HEK293 (cell line): ENCODE results near the gene C20orf96.
A peak's percentile ranks its signal among the peaks of the same experiment; 100 is the strongest.

Experiments used
- CTCF ChIA-PET: fragments of 350-600 bp; formaldehyde crosslinking; extraction: SDS; loops from one replicate; lab custom pipeline; 2021; ENCODE audit warnings: antibody characterized with exemption; lab: Yijun Ruan, JAX
- POLR2A ChIA-PET: fragments of 300-600 bp; formaldehyde crosslinking; extraction: SDS; loops from one replicate; lab custom pipeline; 2020; ENCODE audit warnings: antibody characterized with exemption, inconsistent platforms; lab: Yijun Ruan, JAX
- H3K27ac ChIP-seq: fragments of 200-500 bp; sonication (Bioruptor generic); 2 replicates; pipeline ENCODE4 v1.5.1; 2014; ENCODE audit warnings: low read depth, low read length, control low read depth, inconsistent platforms; ENCODE audit errors: extremely low read depth
- H3K36me3 ChIP-seq, 2 experiments: fragments of 200-500 bp in 1 of 2; sonication (Bioruptor generic) in 1 of 2; 1 replicate in 1 of 2; 2 replicates in 1 of 2; pipeline ENCODE4 v1.5.1; 2014 to 2017; ENCODE audit warnings: inconsistent platforms in 2 of 2, low read length in 2 of 2; ENCODE audit not compliant: control insufficient read depth in 2 of 2, insufficient read depth in 1 of 2
- H3K4me1 ChIP-seq: fragments of 200-500 bp; sonication (Bioruptor generic); 2 replicates; pipeline ENCODE4 v1.5.1; 2014; ENCODE audit warnings: mild to moderate bottlenecking, low read length, inconsistent platforms; ENCODE audit not compliant: control insufficient read depth, insufficient read depth
- H3K4me3 ChIP-seq: 2 replicates; pipeline ENCODE4 v1.5.1; 2011; ENCODE audit warnings: low read depth, mild to moderate bottlenecking, control low read depth, low read length, moderate library complexity
- H3K9me3 ChIP-seq: fragments of 200-500 bp; sonication (Bioruptor generic); 2 replicates; pipeline ENCODE4 v1.5.1; 2014; ENCODE audit warnings: low read depth, low read length, inconsistent platforms; ENCODE audit not compliant: control insufficient read depth, insufficient read depth
- BCL11B ChIP-seq: fragments of 450-650 bp; formaldehyde crosslinking; IDR thresholded peaks from 2 replicates; pipeline ENCODE4 v1.5.1; 2016; ENCODE audit warnings: low read depth, missing biosample characterization, missing genetic modification characterization
- FEZF1 ChIP-seq: fragments of 450-650 bp; formaldehyde crosslinking; IDR thresholded peaks from 2 replicates; pipeline ENCODE4 v1.5.1; 2016; ENCODE audit warnings: missing biosample characterization, missing genetic modification characterization
- GLIS2 ChIP-seq: fragments of 450-650 bp; formaldehyde crosslinking; IDR thresholded peaks from 2 replicates; pipeline ENCODE4 v1.5.1; 2016; ENCODE audit warnings: missing biosample characterization, missing genetic modification characterization
- MZF1 ChIP-seq: fragments of 450-650 bp; formaldehyde crosslinking; IDR thresholded peaks from 2 replicates; pipeline ENCODE4 v1.5.1; 2017; ENCODE audit warnings: missing biosample characterization, missing genetic modification characterization, borderline replicate concordance
- ZBTB17 ChIP-seq: fragments of 450-650 bp; formaldehyde crosslinking; IDR thresholded peaks from 2 replicates; pipeline ENCODE4 v1.5.1; 2016; ENCODE audit warnings: missing biosample characterization, missing genetic modification characterization
- ZBTB20 ChIP-seq: fragments of 450-650 bp; formaldehyde crosslinking; IDR thresholded peaks from 2 replicates; pipeline ENCODE4 v1.5.1; 2016; ENCODE audit warnings: missing biosample characterization, missing genetic modification characterization
- ZNF133 ChIP-seq: fragments of 450-650 bp; formaldehyde crosslinking; IDR thresholded peaks from 2 replicates; pipeline ENCODE4 v1.5.1; 2016; ENCODE audit warnings: missing biosample characterization, missing genetic modification characterization
- ZNF16 ChIP-seq: fragments of 450-650 bp; formaldehyde crosslinking; IDR thresholded peaks from 2 replicates; pipeline ENCODE4 v1.5.1; 2016; ENCODE audit warnings: low read depth, missing biosample characterization, missing genetic modification characterization
- ZNF19 ChIP-seq: fragments of 450-650 bp; formaldehyde crosslinking; IDR thresholded peaks from 2 replicates; pipeline ENCODE4; 2016; ENCODE audit warnings: missing biosample characterization, missing genetic modification characterization, low read depth
- ZNF239 ChIP-seq: fragments of 450-650 bp; formaldehyde crosslinking; IDR thresholded peaks from 2 replicates; pipeline ENCODE4 v1.5.1; 2016; ENCODE audit warnings: missing biosample characterization, missing genetic modification characterization
- ZNF335 ChIP-seq: fragments of 450-650 bp; formaldehyde crosslinking; conservative IDR thresholded peaks from 2 replicates; pipeline ENCODE4 v1.5.1; 2016; ENCODE audit warnings: missing biosample characterization, missing genetic modification characterization
- ZNF37A ChIP-seq: fragments of 450-650 bp; IDR thresholded peaks from 2 replicates; pipeline ENCODE4 v1.5.1; 2018; ENCODE audit warnings: missing biosample characterization, missing genetic modification characterization
- ZNF391 ChIP-seq: fragments of 450-650 bp; formaldehyde crosslinking; IDR thresholded peaks from 2 replicates; pipeline ENCODE4 v1.5.1; 2016; ENCODE audit warnings: low read depth, missing biosample characterization, missing genetic modification characterization, borderline replicate concordance
- ZNF426 ChIP-seq: fragments of 450-650 bp; formaldehyde crosslinking; IDR thresholded peaks from 2 replicates; pipeline ENCODE4 v1.5.1; 2017; ENCODE audit warnings: missing biosample characterization, missing genetic modification characterization, mild to moderate bottlenecking, inconsistent platforms, moderate library complexity
- ZNF600 ChIP-seq: fragments of 450-650 bp; formaldehyde crosslinking; IDR thresholded peaks from 2 replicates; pipeline ENCODE4 v1.5.1; 2016; ENCODE audit warnings: missing biosample characterization, missing genetic modification characterization
- ZNF776 ChIP-seq: fragments of 450-650 bp; formaldehyde crosslinking; IDR thresholded peaks from 2 replicates; pipeline ENCODE4 v1.5.0; 2017; ENCODE audit warnings: missing biosample characterization, missing genetic modification characterization, borderline replicate concordance
- ZNF792 ChIP-seq: fragments of 450-650 bp; formaldehyde crosslinking; IDR thresholded peaks from 2 replicates; pipeline ENCODE4 v1.5.1; 2016; ENCODE audit warnings: missing biosample characterization, missing genetic modification characterization
- ZSCAN23 ChIP-seq: fragments of 450-650 bp; formaldehyde crosslinking; IDR thresholded peaks from 2 replicates; pipeline ENCODE4 v1.5.1; 2016; ENCODE audit warnings: missing biosample characterization, missing genetic modification characterization
- TF ChIP-seq, protein P1 (sequence below): fragments of 450-650 bp; formaldehyde crosslinking; IDR thresholded peaks from 2 replicates; pipeline ENCODE4 v1.5.1; 2017; ENCODE audit warnings: missing biosample characterization, missing genetic modification characterization
- TF ChIP-seq, protein P2 (sequence below): fragments of 450-650 bp; formaldehyde crosslinking; optimal IDR thresholded peaks from 2 replicates; pipeline ENCODE3; 2016; ENCODE audit warnings: missing biosample characterization, mild to moderate bottlenecking, missing genetic modification characterization
- TF ChIP-seq, protein P3 (sequence below): fragments of 450-650 bp; formaldehyde crosslinking; IDR thresholded peaks from 2 replicates; pipeline ENCODE4 v1.5.1; 2017; ENCODE audit warnings: missing biosample characterization, missing genetic modification characterization
- TF ChIP-seq, protein P4 (sequence below): fragments of 450-650 bp; formaldehyde crosslinking; IDR thresholded peaks from 2 replicates; pipeline ENCODE4 v1.5.1; 2016; ENCODE audit warnings: missing biosample characterization, missing genetic modification characterization
- TF ChIP-seq, protein P5 (sequence below): fragments of 450-650 bp; formaldehyde crosslinking; IDR thresholded peaks from 2 replicates; pipeline ENCODE4 v1.5.1; 2016; ENCODE audit warnings: missing biosample characterization, missing genetic modification characterization, borderline replicate concordance

C20orf96 gene

DNA sequence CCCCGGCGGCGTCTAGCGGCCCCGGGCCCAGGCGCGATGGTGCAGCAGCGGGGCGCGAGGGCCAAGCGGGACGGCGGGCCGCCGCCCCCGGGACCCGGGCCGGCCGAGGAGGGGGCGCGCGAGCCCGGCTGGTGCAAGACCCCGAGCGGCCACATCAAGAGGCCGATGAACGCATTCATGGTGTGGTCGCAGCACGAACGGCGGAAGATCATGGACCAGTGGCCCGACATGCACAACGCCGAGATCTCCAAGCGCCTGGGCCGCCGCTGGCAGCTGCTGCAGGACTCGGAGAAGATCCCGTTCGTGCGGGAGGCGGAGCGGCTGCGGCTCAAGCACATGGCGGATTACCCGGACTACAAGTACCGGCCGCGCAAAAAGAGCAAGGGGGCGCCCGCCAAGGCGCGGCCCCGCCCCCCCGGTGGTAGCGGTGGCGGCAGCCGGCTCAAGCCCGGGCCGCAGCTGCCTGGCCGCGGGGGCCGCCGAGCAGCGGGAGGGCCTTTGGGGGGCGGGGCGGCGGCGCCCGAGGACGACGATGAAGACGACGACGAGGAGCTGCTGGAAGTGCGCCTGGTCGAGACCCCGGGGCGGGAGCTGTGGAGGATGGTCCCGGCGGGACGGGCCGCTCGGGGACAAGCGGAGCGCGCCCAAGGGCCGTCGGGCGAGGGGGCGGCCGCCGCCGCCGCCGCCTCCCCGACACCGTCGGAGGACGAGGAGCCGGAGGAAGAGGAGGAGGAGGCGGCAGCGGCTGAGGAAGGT lies 35.5 kb upstream of the C20orf96 start (continued):
- TF ChIP-seq ZBTB20 (peak; percentile 28; the same call in 1 of the 2 replicates), ZNF19 (tag by site-specific recombination) (no peak), ZNF239 (tag by site-specific recombination) (0 out of 2 replicates have a peak, but pooled peaks have one; percentile 30), ZNF792 (tag by site-specific recombination) (no peak), GLIS2 (tag by site-specific recombination) (peak; percentile 34), MZF1 (tag by site-specific recombination) (no peak)
- TF ChIP-seq, protein P1, sequence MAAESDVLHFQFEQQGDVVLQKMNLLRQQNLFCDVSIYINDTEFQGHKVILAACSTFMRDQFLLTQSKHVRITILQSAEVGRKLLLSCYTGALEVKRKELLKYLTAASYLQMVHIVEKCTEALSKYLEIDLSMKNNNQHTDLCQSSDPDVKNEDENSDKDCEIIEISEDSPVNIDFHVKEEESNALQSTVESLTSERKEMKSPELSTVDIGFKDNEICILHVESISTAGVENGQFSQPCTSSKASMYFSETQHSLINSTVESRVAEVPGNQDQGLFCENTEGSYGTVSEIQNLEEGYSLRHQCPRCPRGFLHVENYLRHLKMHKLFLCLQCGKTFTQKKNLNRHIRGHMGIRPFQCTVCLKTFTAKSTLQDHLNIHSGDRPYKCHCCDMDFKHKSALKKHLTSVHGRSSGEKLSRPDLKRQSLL: 0 out of 2 replicates have a peak, but pooled peaks have one; percentile 21
- TF ChIP-seq, protein P2, sequence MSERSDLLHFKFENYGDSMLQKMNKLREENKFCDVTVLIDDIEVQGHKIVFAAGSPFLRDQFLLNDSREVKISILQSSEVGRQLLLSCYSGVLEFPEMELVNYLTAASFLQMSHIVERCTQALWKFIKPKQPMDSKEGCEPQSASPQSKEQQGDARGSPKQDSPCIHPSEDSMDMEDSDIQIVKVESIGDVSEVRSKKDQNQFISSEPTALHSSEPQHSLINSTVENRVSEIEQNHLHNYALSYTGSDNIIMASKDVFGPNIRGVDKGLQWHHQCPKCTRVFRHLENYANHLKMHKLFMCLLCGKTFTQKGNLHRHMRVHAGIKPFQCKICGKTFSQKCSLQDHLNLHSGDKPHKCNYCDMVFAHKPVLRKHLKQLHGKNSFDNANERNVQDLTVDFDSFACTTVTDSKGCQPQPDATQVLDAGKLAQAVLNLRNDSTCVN: peak; percentile 71

DNA sequence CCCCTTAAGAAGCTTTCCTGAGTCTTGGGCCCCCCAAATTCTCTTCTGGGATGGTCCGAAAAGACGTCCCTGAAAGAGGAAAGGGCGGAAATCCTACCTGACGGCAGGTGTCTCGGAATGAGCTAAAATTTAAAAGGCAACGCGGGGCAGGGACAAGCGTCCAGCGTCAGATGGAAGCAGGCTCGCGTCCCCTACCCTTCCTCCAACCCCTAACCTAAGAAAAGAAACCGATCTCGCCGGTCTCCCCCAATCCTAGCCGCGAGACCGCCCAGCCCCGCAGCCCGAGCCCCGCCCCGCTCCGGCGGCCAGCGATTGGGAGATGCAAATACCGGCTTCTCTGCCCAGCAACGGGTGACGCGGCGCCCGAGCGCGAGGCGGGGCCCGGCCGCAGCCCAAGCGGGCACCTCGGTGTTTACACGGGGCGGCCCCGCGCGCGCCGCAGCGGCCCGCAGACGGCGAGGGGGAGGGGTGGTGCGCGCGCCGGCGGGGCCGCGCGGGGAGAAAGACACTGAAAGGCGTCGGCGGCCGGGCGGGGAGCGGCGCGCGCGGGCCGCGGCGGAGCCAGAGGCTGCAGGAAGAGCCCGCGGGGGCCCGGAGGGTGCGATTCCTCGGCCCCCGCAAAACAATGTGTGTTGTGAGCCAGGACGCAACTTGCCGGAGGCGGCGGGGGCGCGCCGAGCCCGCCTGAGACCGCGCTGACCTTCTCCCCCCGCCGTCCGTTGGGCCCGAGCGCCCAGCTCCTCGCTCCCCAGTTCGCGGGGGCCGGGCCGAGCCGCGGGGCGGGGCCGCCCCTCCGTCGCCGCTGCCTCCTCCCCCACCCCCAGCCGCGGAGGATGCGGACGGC lies 34.7 kb upstream of the C20orf96 start, which contains the start of gene SOX12:
Gene SOX12 (plus strand): TSS at position 508 of the 844 bp plus-strand sequence. CDS start 373 bp downstream, outside the sequence.
- peak within 1 kb of the TSS; percentile 99 for H3K27ac ChIP-seq
- peak within 1 kb of the TSS; percentile 43 for H3K4me3 ChIP-seq
- H3K9me3 ChIP-seq: no peaks in the 10 kb centered on the region; the same call in 1 of the 2 replicates
- CTCF ChIA-PET: interaction anchor here (0.9 to 1.4 kb wide), 3 partner anchors 14 to 26 kb away, joined by 3 to 5 read pairs (median 3); no protein-coding TSS in a partner anchor
- POLR2A ChIA-PET: interaction anchor here (0.6 to 5.6 kb wide), 7 partner anchors 13 to 197 kb away, joined by 3 to 74 read pairs (median 4); partner anchors contain the start of genes NRSN2 and ZCCHC3
- peaks cover 13% of the 10 kb centered on the region for H3K4me1 ChIP-seq
- H3K36me3 ChIP-seq: peaks cover 0 to 5% of the 10 kb centered on the region in 2 experiments; a peak in 1 of 3 replicates
- TF ChIP-seq ZNF37A: 0 out of 2 replicates have a peak, but pooled peaks have one; percentile 33
- no peak for TF ChIP-seq ZNF133 (tag by site-specific recombination)
- no peak for TF ChIP-seq FEZF1 (tag by site-specific recombination)
- TF ChIP-seq ZNF426 (tag by site-specific recombination): no peak
- no peak for TF ChIP-seq ZNF776 (tag by site-specific recombination)
- TF ChIP-seq BCL11B (tag by site-specific recombination): no peak
- no peak for TF ChIP-seq ZNF600
- 0 out of 2 replicates have a peak, but pooled peaks have one; percentile 8 for TF ChIP-seq ZNF391 (tag by site-specific recombination)
- TF ChIP-seq ZNF16: no peak
- TF ChIP-seq, protein P3, sequence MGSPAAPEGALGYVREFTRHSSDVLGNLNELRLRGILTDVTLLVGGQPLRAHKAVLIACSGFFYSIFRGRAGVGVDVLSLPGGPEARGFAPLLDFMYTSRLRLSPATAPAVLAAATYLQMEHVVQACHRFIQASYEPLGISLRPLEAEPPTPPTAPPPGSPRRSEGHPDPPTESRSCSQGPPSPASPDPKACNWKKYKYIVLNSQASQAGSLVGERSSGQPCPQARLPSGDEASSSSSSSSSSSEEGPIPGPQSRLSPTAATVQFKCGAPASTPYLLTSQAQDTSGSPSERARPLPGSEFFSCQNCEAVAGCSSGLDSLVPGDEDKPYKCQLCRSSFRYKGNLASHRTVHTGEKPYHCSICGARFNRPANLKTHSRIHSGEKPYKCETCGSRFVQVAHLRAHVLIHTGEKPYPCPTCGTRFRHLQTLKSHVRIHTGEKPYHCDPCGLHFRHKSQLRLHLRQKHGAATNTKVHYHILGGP (tag by site-specific recombination): no peak
- TF ChIP-seq, protein P4, sequence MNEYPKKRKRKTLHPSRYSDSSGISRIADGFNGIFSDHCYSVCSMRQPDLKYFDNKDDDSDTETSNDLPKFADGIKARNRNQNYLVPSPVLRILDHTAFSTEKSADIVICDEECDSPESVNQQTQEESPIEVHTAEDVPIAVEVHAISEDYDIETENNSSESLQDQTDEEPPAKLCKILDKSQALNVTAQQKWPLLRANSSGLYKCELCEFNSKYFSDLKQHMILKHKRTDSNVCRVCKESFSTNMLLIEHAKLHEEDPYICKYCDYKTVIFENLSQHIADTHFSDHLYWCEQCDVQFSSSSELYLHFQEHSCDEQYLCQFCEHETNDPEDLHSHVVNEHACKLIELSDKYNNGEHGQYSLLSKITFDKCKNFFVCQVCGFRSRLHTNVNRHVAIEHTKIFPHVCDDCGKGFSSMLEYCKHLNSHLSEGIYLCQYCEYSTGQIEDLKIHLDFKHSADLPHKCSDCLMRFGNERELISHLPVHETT: 0 out of 2 replicates have a peak, but pooled peaks have one; percentile 8
- 0 out of 2 replicates have a peak, but pooled peaks have one; percentile 27 for TF ChIP-seq ZNF335 (tag by site-specific recombination)
- TF ChIP-seq, protein P5, sequence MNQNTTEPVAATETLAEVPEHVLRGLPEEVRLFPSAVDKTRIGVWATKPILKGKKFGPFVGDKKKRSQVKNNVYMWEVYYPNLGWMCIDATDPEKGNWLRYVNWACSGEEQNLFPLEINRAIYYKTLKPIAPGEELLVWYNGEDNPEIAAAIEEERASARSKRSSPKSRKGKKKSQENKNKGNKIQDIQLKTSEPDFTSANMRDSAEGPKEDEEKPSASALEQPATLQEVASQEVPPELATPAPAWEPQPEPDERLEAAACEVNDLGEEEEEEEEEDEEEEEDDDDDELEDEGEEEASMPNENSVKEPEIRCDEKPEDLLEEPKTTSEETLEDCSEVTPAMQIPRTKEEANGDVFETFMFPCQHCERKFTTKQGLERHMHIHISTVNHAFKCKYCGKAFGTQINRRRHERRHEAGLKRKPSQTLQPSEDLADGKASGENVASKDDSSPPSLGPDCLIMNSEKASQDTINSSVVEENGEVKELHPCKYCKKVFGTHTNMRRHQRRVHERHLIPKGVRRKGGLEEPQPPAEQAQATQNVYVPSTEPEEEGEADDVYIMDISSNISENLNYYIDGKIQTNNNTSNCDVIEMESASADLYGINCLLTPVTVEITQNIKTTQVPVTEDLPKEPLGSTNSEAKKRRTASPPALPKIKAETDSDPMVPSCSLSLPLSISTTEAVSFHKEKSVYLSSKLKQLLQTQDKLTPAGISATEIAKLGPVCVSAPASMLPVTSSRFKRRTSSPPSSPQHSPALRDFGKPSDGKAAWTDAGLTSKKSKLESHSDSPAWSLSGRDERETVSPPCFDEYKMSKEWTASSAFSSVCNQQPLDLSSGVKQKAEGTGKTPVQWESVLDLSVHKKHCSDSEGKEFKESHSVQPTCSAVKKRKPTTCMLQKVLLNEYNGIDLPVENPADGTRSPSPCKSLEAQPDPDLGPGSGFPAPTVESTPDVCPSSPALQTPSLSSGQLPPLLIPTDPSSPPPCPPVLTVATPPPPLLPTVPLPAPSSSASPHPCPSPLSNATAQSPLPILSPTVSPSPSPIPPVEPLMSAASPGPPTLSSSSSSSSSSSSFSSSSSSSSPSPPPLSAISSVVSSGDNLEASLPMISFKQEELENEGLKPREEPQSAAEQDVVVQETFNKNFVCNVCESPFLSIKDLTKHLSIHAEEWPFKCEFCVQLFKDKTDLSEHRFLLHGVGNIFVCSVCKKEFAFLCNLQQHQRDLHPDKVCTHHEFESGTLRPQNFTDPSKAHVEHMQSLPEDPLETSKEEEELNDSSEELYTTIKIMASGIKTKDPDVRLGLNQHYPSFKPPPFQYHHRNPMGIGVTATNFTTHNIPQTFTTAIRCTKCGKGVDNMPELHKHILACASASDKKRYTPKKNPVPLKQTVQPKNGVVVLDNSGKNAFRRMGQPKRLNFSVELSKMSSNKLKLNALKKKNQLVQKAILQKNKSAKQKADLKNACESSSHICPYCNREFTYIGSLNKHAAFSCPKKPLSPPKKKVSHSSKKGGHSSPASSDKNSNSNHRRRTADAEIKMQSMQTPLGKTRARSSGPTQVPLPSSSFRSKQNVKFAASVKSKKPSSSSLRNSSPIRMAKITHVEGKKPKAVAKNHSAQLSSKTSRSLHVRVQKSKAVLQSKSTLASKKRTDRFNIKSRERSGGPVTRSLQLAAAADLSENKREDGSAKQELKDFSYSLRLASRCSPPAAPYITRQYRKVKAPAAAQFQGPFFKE (tag by site-specific recombination): no peak
- TF ChIP-seq ZSCAN23 (tag by site-specific recombination): peak; percentile 49; the same call in 1 of the 2 replicates
- no peak for TF ChIP-seq ZBTB17 (tag by site-specific recombination)
